Fibroblast of villous mesenchyme (primary cell): ENCODE data around the gene ACTN4. TPM values are rescaled to one million over a fixed set of nuclear protein-coding genes. Genes with fewer than 3 reads are reported as not detected.

Experiments used
- DNase-seq: peaks from one replicate; pipeline ENCODE4 v3.0.0-alpha.2; 2010; ENCODE audit warnings: low read depth
- H3K4me3 ChIP-seq: 2 replicates; pipeline ENCODE4 v1.5.1; 2011; ENCODE audit warnings: low read depth, mild to moderate bottlenecking, low read length
- total RNA-seq: library from RNA; depleted of rRNA; stranded (reverse); fragments of >200 nt; gene quantifications from 2 replicates; pipeline ENCODE4 v1.2.3, GENCODE V29; 2012
- TF ChIP-seq, protein P1 (sequence below): IDR thresholded peaks from 2 replicates; pipeline ENCODE4 v1.5.1; 2012; ENCODE audit warnings: low read depth, mild to moderate bottlenecking, low read length; ENCODE audit not compliant: insufficient read depth

The ACTN4 gene
- total RNA-seq, 1 donor, result 456 TPM

DNA sequence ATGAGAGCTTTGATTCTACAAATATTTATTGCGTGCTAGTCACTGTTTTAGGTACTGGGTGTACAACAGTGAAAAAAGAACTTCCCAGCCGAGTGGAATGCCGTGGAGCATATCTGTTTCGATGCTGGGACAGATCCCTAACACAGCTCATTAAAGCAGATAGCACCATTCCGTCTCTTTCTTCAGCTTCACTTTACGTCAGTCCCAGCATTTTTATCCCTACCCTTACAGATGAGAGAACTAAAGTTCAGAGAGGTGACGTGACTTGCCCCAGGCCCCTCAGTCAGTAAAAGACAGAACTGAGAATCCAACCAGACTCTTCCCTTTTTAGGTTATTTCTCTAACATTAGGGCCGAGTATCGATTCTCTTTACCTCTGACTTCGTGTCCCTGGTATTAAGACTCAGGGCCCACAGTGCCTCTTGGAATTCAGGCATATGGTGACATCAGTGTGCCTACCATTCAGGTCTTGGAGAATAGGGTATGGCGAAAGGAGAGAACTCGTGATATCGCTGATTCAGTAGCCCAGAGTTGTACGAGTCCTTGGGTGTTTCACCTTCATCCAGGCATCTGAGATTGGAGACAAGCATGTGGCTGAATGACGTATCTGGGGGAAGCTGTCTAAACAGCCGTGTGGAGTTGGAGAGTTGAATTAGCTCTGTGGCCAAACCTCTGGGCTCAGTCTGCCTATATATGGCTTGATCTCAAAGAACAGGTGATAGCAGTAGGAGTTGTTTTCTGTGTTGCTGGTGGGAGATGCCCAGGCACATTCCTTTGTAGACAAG, 27.1 kb downstream of the ACTN4 start:
- H3K4me3 ChIP-seq, result no peak overlapping the region
- peak; percentile 83 for DNase-seq
- TF ChIP-seq, protein P1, sequence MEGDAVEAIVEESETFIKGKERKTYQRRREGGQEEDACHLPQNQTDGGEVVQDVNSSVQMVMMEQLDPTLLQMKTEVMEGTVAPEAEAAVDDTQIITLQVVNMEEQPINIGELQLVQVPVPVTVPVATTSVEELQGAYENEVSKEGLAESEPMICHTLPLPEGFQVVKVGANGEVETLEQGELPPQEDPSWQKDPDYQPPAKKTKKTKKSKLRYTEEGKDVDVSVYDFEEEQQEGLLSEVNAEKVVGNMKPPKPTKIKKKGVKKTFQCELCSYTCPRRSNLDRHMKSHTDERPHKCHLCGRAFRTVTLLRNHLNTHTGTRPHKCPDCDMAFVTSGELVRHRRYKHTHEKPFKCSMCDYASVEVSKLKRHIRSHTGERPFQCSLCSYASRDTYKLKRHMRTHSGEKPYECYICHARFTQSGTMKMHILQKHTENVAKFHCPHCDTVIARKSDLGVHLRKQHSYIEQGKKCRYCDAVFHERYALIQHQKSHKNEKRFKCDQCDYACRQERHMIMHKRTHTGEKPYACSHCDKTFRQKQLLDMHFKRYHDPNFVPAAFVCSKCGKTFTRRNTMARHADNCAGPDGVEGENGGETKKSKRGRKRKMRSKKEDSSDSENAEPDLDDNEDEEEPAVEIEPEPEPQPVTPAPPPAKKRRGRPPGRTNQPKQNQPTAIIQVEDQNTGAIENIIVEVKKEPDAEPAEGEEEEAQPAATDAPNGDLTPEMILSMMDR, result no peak

DNA sequence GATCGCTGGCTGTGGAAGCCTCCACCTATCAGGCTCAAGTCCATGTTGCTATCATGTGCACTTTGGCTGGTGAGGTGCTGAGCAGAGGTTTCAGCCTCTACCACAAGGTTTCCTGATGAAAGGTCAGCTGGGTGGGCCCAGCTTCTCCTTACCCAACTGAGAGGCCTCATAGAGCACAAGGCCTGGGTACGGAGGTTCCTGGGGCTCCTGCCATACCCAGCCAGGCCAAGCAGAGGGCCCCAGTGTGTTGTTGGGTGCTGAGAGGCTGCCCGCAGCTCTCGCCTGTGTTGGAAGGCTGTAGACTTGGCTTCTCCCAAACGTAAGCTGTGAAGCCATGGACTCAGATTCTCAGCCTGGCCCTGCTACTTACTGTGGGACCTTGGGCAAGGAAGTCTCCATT, 28.2 kb downstream of the ACTN4 start:
- DNase-seq, result no peak
- TF ChIP-seq, protein P1, result peak; percentile 27

DNA sequence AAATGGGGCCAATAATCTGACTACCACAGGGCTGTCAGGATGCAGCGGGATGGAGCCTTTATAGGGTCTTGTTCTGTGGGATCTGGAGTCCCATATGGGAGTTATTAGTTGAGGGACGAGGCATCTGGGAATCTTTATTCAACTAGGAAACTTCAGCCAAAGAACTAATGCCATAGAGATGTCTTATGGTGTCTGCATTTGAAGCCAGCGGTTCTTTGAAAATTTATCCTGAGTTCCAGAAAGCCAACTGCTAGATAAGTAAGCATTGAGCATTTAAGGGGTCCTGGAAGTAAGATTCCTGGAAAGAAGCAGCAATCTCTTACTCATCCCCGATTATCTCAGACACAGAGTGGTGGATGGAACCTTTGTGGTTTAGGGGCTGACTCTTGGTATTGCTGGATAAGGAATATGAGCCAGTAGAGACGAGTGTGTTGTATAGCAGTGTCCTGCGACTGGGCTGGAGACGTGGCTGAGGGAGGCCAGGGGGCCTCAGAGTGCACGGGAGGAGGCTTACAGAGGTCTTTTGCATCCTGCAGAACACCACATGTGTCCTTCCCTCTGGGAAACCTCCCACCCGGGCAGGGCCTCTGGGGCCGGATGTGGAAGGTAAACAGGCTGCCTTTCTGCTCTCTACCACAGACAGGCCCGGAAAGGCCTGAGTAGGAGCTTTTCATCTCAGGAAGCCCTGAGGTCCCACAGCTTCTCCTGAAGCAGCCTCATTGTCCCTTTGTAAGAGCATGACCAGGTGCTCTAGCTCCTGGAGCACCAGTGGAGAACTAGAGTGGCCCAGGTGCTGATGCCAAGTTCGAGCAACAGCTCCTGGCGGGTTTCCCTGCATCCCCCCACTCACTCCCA, 28.8 kb downstream of the ACTN4 start:
- peak; percentile 97 for DNase-seq
- TF ChIP-seq, protein P1, result no peak
- H3K4me3 ChIP-seq, result no peak overlapping the region

More for the DNA sequence above, 28.2 kb downstream of the ACTN4 start:
- no peak overlapping the region for H3K4me3 ChIP-seq

DNA sequence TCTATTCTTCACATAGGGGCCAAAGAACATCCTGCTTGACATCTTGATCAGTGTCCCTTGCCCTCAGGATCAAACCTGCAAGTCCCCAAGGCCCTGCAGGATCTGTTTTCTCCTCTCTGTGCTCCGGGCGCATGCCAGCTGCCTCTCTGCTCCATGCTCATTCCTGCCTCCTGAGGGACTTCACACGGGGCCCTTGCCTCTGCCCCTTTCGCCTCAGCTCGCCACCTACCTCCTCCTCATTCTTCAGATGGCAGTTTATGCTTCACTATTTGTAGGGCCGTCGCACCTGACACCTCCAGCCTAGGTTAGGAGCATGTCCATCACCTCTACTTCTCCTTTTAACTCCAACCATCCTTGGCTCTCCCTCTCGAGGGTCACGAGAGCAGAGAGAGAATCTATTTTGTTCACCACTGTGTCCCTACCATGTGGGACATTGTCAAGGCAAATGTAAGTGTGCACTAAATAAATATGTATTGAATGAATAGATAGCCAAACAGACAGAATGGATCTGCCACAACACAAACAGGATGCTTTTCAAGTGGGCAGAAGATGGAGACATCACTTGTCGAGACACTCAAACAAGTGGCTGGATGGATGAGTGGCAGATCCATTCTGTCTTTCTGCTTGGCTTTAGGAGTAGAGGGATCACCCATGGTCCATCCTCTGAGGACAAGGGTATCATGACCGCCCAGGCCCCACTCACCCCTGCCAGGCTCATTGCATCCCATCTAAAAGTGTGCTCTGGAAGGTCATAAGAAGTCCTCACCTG, 29.6 kb downstream of the ACTN4 start:
- H3K4me3 ChIP-seq, result no peak overlapping the region

DNA sequence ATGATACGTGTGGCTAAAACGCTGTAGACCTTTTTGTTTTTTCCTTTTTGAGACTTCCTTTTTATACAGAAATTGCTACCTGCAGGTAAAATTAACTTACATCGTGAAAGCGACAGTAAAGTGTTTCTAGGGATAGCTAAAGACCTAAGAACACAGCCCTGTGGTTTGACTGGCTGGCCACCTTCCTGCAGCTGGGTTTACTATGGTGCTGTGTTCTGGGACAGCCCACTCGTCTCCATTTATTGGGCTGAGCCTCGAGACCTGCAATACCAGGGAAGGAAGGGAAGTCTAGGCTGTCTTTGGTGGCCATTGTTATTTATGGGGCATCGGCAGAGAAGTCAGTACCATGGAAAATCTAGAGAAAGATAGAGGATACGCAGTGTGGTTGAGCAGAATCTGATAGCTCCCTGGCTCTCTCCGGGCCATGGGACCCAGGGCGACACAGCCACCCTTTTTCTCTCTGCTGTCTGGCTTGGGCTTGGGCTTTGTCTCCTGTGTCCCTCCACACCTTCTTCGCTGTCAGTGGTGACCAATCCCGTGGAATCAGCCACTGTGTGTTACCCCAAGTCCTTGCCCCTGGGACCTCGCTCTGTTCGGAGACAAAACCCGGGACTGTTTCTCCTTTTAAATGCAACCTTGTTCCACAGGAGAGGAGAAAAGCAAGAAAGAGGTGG, 30.9 kb downstream of the ACTN4 start:
- DNase-seq, result no peak

More for the DNA sequence above, 29.6 kb downstream of the ACTN4 start:
- DNase-seq, result no peak
- TF ChIP-seq, protein P1, result no peak

More for the DNA sequence above, 30.9 kb downstream of the ACTN4 start:
- TF ChIP-seq, protein P1, result no peak
- no peak overlapping the region for H3K4me3 ChIP-seq
